NK-92 treated with Interleukin-12 subunit alpha and Interleukin-12 subunit beta, amount 100 ng/mL, for 24 hours (cell line): Measurements from ENCODE around the gene E4F1.
"Not testable (repeated sequence)": the region's sequence is repeated elsewhere in the genome, so short reads cannot be mapped to it uniquely, and the experiment has no call there.

Experiments used
- DNase-seq: peaks from one replicate; lab custom pipeline; 2025; lab: John Stamatoyannopoulos, UW

The E4F1 gene

GRCh38 chr16:2231016-2231931 is 7.9 kb downstream of the E4F1 start:
- DNase-seq: no peak

GRCh38 chr16:2232094-2232990 is 9.0 kb downstream of the E4F1 start:
- no peak for DNase-seq

- no peak for DNase-seq
Observed at GRCh38 chr16:2233046-2233775, 9.8 kb downstream of the E4F1 start.

- no peak for DNase-seq
Observed at GRCh38 chr16:2233872-2234812, 10.8 kb downstream of the E4F1 start.

- no peak for DNase-seq
Observed at GRCh38 chr16:2234813-2235170, 11.4 kb downstream of the E4F1 start.

- DNase-seq: no peak
Observed at GRCh38 chr16:2235234-2235651, 11.9 kb downstream of the E4F1 start.

- DNase-seq: no peak
Observed at GRCh38 chr16:2235695-2236336, 12.4 kb downstream of the E4F1 start.

GRCh38 chr16:2236337-2237101 is 13.1 kb downstream of the E4F1 start, which contains the start of gene DNASE1L2:
DNASE1L2 (plus strand) TSS chr16:2236444; CDS start chr16:2236817, 373 bp downstream.
- DNase-seq: no peak

GRCh38 chr16:2237102-2237482 is 13.7 kb downstream of the E4F1 start:
- DNase-seq: no peak

- no peak for DNase-seq
Observed at GRCh38 chr16:2237493-2238149, 14.2 kb downstream of the E4F1 start.

- DNase-seq: no peak
Observed at GRCh38 chr16:2238150-2238837, 14.9 kb downstream of the E4F1 start.

GRCh38 chr16:2238838-2239675 is 15.7 kb downstream of the E4F1 start:
- no peak for DNase-seq

- DNase-seq: not testable (repeated sequence)
Observed at GRCh38 chr16:2240331-2240730, 16.9 kb downstream of the E4F1 start.

- DNase-seq: no peak
Observed at GRCh38 chr16:2242598-2242997, 19.2 kb downstream of the E4F1 start.

- no peak for DNase-seq
Observed at GRCh38 chr16:2243031-2243528, 19.7 kb downstream of the E4F1 start.

- no peak for DNase-seq
Observed at GRCh38 chr16:2243781-2244180, 20.4 kb downstream of the E4F1 start.

- no peak for DNase-seq
Observed at GRCh38 chr16:2244301-2244700, 20.9 kb downstream of the E4F1 start.
